ENCODE measurements around the gene SDF4.

SDF4 gene

GRCh38 chr1:1208713-1209433 lies 22.9 kb downstream of the SDF4 start:
- H3K9me3 ChIP-seq (ENCODE audit: severe bottlenecking), result no peaks in the 10 kb centered on the region
- TF ChIP-seq CTCF (IDR thresholded peaks at IDR 0.05; ENCODE audit: low read depth, low read length), result no peak
- no peaks in the 10 kb centered on the region for H3K36me3 ChIP-seq
- H3K27ac ChIP-seq, result no peak overlapping the region
- DNase-seq, result no peak
- no peaks in the 10 kb centered on the region for H3K27me3 ChIP-seq (ENCODE audit: insufficient read depth, low read depth, severe bottlenecking)
- no peak overlapping the region for H3K4me3 ChIP-seq (ENCODE audit: low read depth, low read length)

DNA sequence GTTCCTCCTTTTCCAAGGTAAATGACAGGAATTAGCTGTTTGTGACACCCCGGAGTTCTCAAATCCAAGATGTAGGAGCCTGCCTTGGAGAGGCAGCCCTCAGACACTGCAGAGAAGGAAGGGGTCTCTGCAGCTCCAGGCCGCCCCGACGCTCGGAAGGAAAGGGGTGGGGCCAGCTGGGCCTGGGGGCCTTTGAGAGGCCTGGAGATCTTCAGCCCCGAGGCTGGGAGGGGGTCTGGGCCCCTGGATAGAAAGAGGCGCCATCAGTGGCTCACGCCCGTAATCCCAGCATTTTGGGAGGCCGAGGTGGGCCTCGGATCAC lies 24.3 kb downstream of the SDF4 start:
- TF ChIP-seq CTCF (IDR thresholded peaks at IDR 0.05; ENCODE audit: low read depth, low read length), result no peak
- H3K4me3 ChIP-seq (ENCODE audit: low read depth, low read length), result no peak overlapping the region
- no peak overlapping the region for H3K27ac ChIP-seq
- DNase-seq, result no peak
- no peaks in the 10 kb centered on the region for H3K27me3 ChIP-seq (ENCODE audit: insufficient read depth, low read depth, severe bottlenecking)
- H3K9me3 ChIP-seq (ENCODE audit: severe bottlenecking), result no peaks in the 10 kb centered on the region
- H3K36me3 ChIP-seq, result no peaks in the 10 kb centered on the region

GRCh38 chr1:1206966-1207531 lies 24.8 kb downstream of the SDF4 start:
- Histone ChIP-seq H3K27me3 (ENCODE audit: insufficient read depth, low read depth, severe bottlenecking) (no peaks in the 10 kb centered on the region), H3K27ac (no peak overlapping the region), H3K36me3 (no peaks in the 10 kb centered on the region), H3K4me3 (ENCODE audit: low read depth, low read length) (peak overlapping the region; percentile 35; the same call in 1 of the 2 replicates), H3K9me3 (ENCODE audit: severe bottlenecking) (no peaks in the 10 kb centered on the region)
- peak; percentile 37 for TF ChIP-seq CTCF (IDR thresholded peaks at IDR 0.05; ENCODE audit: low read depth, low read length)
- DNase-seq, result no peak

GRCh38 chr1:1206376-1206965 lies 25.3 kb downstream of the SDF4 start, which contains the start of gene TNFRSF18:
TSS of gene TNFRSF18 (minus strand) at chr1:1206592. CDS start at chr1:1206571, 21 bp downstream.
- Histone ChIP-seq H3K9me3 (ENCODE audit: severe bottlenecking) (no peaks in the 10 kb centered on the region), H3K27me3 (ENCODE audit: insufficient read depth, low read depth, severe bottlenecking) (no peaks in the 10 kb centered on the region), H3K36me3 (no peaks in the 10 kb centered on the region), H3K27ac (no peak within 1 kb of the TSS), H3K4me3 (ENCODE audit: low read depth, low read length) (peak within 1 kb of the TSS; percentile 35)
- DNase-seq, result peak; percentile 50
- TF ChIP-seq CTCF (IDR thresholded peaks at IDR 0.05; ENCODE audit: low read depth, low read length), result no peak

- no peak overlapping the region for H3K27ac ChIP-seq
- H3K27me3 ChIP-seq (ENCODE audit: insufficient read depth, low read depth, severe bottlenecking), result no peaks in the 10 kb centered on the region
- H3K9me3 ChIP-seq (ENCODE audit: severe bottlenecking), result no peaks in the 10 kb centered on the region
- DNase-seq, result no peak
- no peaks in the 10 kb centered on the region for H3K36me3 ChIP-seq
- 0 out of 2 replicates have a peak, but pooled peaks have one; percentile 9 for TF ChIP-seq CTCF (IDR thresholded peaks at IDR 0.05; ENCODE audit: low read depth, low read length)
- peak overlapping the region; percentile 35 for H3K4me3 ChIP-seq (ENCODE audit: low read depth, low read length)
Observed at GRCh38 chr1:1205769-1206375, 25.9 kb downstream of the SDF4 start.
